ENCODE measurements around the gene APP.
"Not testable (repeated sequence)": the region's sequence is repeated elsewhere in the genome, so short reads cannot be mapped to it uniquely, and the experiment has no call there.

APP gene

GRCh38 chr21:26013970-26014369, 156.6 kb downstream of the APP start:
- DNase-seq, result no peak

- not testable (repeated sequence) for DNase-seq
These were observed 158.1 kb downstream of the APP start for GRCh38 chr21:26012482-26012881.

- no peak for DNase-seq
These were observed 159.2 kb downstream of the APP start for GRCh38 chr21:26011292-26011940.

GRCh38 chr21:26007951-26008498, 162.5 kb downstream of the APP start:
- DNase-seq, result no peak

GRCh38 chr21:26005464-26005863, 165.1 kb downstream of the APP start:
- no peak for DNase-seq

GRCh38 chr21:26003404-26003803, 167.2 kb downstream of the APP start:
- no peak for DNase-seq

- no peak for DNase-seq
These were observed 169.2 kb downstream of the APP start for GRCh38 chr21:26001356-26001755.

GRCh38 chr21:25999921-26000582, 170.5 kb downstream of the APP start:
- no peak for DNase-seq

- DNase-seq, result no peak
These were observed 172.6 kb downstream of the APP start for GRCh38 chr21:25997788-25998611.

- DNase-seq, result no peak
These were observed 175.3 kb downstream of the APP start for GRCh38 chr21:25995278-25995677.

GRCh38 chr21:25994758-25995163, 175.8 kb downstream of the APP start:
- no peak for DNase-seq

GRCh38 chr21:25988738-25989137, 181.8 kb downstream of the APP start:
- no peak for DNase-seq

GRCh38 chr21:25987531-25987930, 183.0 kb downstream of the APP start:
- no peak for DNase-seq

GRCh38 chr21:25986928-25987327, 183.6 kb downstream of the APP start:
- DNase-seq, result no peak

GRCh38 chr21:25985990-25986389, 184.6 kb downstream of the APP start:
- no peak for DNase-seq

GRCh38 chr21:25984538-25984937, 186.0 kb downstream of the APP start:
- DNase-seq, result no peak

- no peak for DNase-seq
These were observed 186.8 kb downstream of the APP start for GRCh38 chr21:25983745-25984144.

GRCh38 chr21:25980710-25981109, 189.9 kb downstream of the APP start:
- DNase-seq, result no peak

- DNase-seq, result no peak
These were observed 190.5 kb downstream of the APP start for GRCh38 chr21:25979845-25980616.

- no peak for DNase-seq
These were observed 193.4 kb downstream of the APP start for GRCh38 chr21:25977068-25977611.

GRCh38 chr21:25974964-25975363, 195.6 kb downstream of the APP start:
- no peak for DNase-seq

GRCh38 chr21:25970254-25970930, 200.2 kb downstream of the APP start:
- no peak for DNase-seq
